LNCAP (cell line): ENCODE data around the gene GRN.

Experiments
- CTCF ChIP-seq: fragments of 450-650 bp; IDR thresholded peaks from 2 replicates; pipeline ENCODE4 v1.5.1; 2017; ENCODE audit warnings: mild to moderate bottlenecking

The GRN gene

GRCh38 chr17:44396946-44397345, 51.8 kb downstream of the GRN start:
- no peak for TF ChIP-seq CTCF

GRCh38 chr17:44397479-44398440, 52.7 kb downstream of the GRN start:
- TF ChIP-seq CTCF, result no peak

- no peak for TF ChIP-seq CTCF
Measured at GRCh38 chr17:44398692-44399691, 53.9 kb downstream of the GRN start.

- peak; percentile 42; the same call in 1 of the 2 replicates for TF ChIP-seq CTCF
Measured at GRCh38 chr17:44400226-44400847, 55.2 kb downstream of the GRN start.
